ENCODE data around the gene CALD1.

DNA sequence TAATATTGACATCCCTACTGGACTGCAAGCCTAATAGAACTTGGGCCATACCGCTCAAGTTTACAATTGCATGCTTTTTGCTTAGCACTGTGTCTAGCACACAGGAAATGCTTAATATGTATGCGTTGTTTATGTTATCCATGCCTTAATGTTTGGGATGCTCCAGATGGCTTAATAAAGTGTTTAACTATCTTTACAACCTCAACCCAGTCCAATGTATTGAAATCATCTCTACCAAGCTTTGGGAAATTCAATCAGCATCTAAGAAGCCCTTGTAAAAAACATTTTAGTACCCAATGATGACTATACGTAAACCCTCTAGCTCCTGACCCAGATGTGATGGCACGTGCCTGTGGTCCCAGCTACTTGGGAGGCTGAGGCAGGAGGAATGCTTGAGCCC lies 40.0 kb downstream of the CALD1 start:
- TF ChIP-seq POLR2A (IDR thresholded peaks at IDR 0.05) (no peak), POLR2AphosphoS5 (IDR thresholded peaks at IDR 0.05) (no peak)
- TF ChIP-seq, protein P1, sequence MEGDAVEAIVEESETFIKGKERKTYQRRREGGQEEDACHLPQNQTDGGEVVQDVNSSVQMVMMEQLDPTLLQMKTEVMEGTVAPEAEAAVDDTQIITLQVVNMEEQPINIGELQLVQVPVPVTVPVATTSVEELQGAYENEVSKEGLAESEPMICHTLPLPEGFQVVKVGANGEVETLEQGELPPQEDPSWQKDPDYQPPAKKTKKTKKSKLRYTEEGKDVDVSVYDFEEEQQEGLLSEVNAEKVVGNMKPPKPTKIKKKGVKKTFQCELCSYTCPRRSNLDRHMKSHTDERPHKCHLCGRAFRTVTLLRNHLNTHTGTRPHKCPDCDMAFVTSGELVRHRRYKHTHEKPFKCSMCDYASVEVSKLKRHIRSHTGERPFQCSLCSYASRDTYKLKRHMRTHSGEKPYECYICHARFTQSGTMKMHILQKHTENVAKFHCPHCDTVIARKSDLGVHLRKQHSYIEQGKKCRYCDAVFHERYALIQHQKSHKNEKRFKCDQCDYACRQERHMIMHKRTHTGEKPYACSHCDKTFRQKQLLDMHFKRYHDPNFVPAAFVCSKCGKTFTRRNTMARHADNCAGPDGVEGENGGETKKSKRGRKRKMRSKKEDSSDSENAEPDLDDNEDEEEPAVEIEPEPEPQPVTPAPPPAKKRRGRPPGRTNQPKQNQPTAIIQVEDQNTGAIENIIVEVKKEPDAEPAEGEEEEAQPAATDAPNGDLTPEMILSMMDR (IDR thresholded peaks at IDR 0.05 in 8 of 11, conservative IDR thresholded peaks at IDR 0.05 in 3 of 11): no peak

Data from spleen (tissue), 7 donors.